H1 (cell line): ENCODE results near the gene PKN1. TPM values are rescaled to one million over a fixed set of nuclear protein-coding genes. Genes with fewer than 3 reads are reported as not detected.

Source experiments
- CTCF ChIA-PET: fragments of 300-600 bp; sonication (Branson Sonifier 250); formaldehyde crosslinking; loops from one replicate; lab custom pipeline; 2021; ENCODE audit not compliant: partially characterized antibody; lab: Charles Lee
- POLR2A ChIA-PET: fragments of 300-600 bp; sonication (Branson Sonifier 250); formaldehyde crosslinking; loops from one replicate; lab custom pipeline; 2021; ENCODE audit warnings: inconsistent platforms; ENCODE audit not compliant: partially characterized antibody; lab: Charles Lee
- DNase-seq, 2 experiments: peaks; one replicate each; pipeline versions ENCODE4 v3.0.0 to v3.0.0-alpha.2; 2010 to 2022; ENCODE audit warnings: low spot score in 2 of 2, low read depth in 1 of 2, mixed read lengths in 1 of 2
- FAIRE-seq: peaks from 2 replicates; lab custom pipeline; 2011; peaks lifted over from hg19 to GRCh38; lab: Jason Lieb, UNC
- H2AFZ ChIP-seq: 2 replicates; pipeline ENCODE4 v1.8.1; 2012; ENCODE audit warnings: low read length, inconsistent platforms
- H2AK5ac ChIP-seq: 2 replicates; pipeline ENCODE4 v1.6.1; 2013; ENCODE audit warnings: low read depth, low read length
- H2BK120ac ChIP-seq: replicated peaks from 2 replicates; pipeline ENCODE3; 2013; ENCODE audit warnings: low read depth, low read length, inconsistent platforms
- H2BK12ac ChIP-seq: 2 replicates; pipeline ENCODE4 v1.6.1; 2013; ENCODE audit warnings: low read depth, low read length
- H2BK15ac ChIP-seq: 2 replicates; pipeline ENCODE4 v1.6.1; 2013; ENCODE audit warnings: low read length
- H2BK20ac ChIP-seq: 2 replicates; pipeline ENCODE4 v1.6.1; 2013; ENCODE audit warnings: low read length
- H2BK5ac ChIP-seq: 2 replicates; pipeline ENCODE4 v1.6.1; 2013; ENCODE audit warnings: low read depth, low read length
- H3K14ac ChIP-seq: 2 replicates; pipeline ENCODE4 v1.6.1; 2013; ENCODE audit warnings: inconsistent platforms; ENCODE audit not compliant: insufficient read length
- H3K18ac ChIP-seq: 2 replicates; pipeline ENCODE4 v1.6.1; 2013; ENCODE audit warnings: low read length; ENCODE audit errors: extremely low read depth
- H3K23ac ChIP-seq: 2 replicates; pipeline ENCODE4 v1.6.1; 2013; ENCODE audit warnings: inconsistent platforms; ENCODE audit not compliant: insufficient read length
- H3K23me2 ChIP-seq: 2 replicates; pipeline ENCODE4 v1.6.1; 2013; ENCODE audit warnings: low read depth, low read length
- H3K27ac ChIP-seq: 2 replicates; pipeline ENCODE4 v1.6.1; 2011; ENCODE audit warnings: low read depth, low read length, inconsistent platforms
- H3K27me3 ChIP-seq, 4 experiments: replicated peaks in 1 of 4; 1 replicate in 1 of 4; 2 replicates in 3 of 4; pipeline versions ENCODE4 v1.6.1 to v1.8.1; 2011 to 2013; ENCODE audit warnings: low read length in 3 of 4, mild to moderate bottlenecking in 3 of 4, inconsistent platforms in 2 of 4, mixed read lengths in 2 of 4, moderate library complexity in 1 of 4; ENCODE audit not compliant: control insufficient read depth in 3 of 4, insufficient read depth in 3 of 4; ENCODE audit errors: extremely low read depth in 1 of 4
- H3K36me3 ChIP-seq, 4 experiments: 2 replicates each; pipeline versions ENCODE4 v1.6.1 to v1.8.1; 2011 to 2013; ENCODE audit warnings: mild to moderate bottlenecking in 4 of 4, low read length in 3 of 4, moderate library complexity in 2 of 4, control low read depth in 1 of 4, inconsistent platforms in 1 of 4; ENCODE audit not compliant: insufficient read depth in 4 of 4, control insufficient read depth in 2 of 4
- H3K4ac ChIP-seq: replicated peaks from 2 replicates; pipeline ENCODE3; 2013; ENCODE audit warnings: low read length, low read depth, mixed read lengths, inconsistent platforms; ENCODE audit not compliant: insufficient read length
- H3K4me1 ChIP-seq, 4 experiments: replicated peaks in 1 of 4; 1 replicate in 1 of 4; 2 replicates in 3 of 4; pipeline versions ENCODE4 v1.6.1 to v1.8.1; 2011 to 2013; ENCODE audit warnings: low read length in 3 of 4, inconsistent platforms in 2 of 4, mixed read lengths in 1 of 4; ENCODE audit not compliant: insufficient read depth in 4 of 4, control insufficient read depth in 3 of 4
- H3K4me2 ChIP-seq, 2 experiments: 2 replicates each; pipeline versions ENCODE4 v1.6.1 to v1.8.1; 2011 to 2013; ENCODE audit warnings: low read depth in 2 of 2, low read length in 2 of 2, control low read depth in 1 of 2, inconsistent platforms in 1 of 2, mild to moderate bottlenecking in 1 of 2; ENCODE audit not compliant: insufficient read depth in 1 of 2
- H3K4me3 ChIP-seq, 4 experiments: fragments of 200-600, 300-600 bp in 1 of 4; sonication (generic), shearing (Covaris generic), sonication (Bioruptor Twin) in 1 of 4; 2 replicates each; pipeline versions ENCODE4 v1.5.1 to v1.8.1; 2011 to 2016; ENCODE audit warnings: low read length in 4 of 4, low read depth in 3 of 4, control low read depth in 2 of 4, inconsistent platforms in 2 of 4, mild to moderate bottlenecking in 2 of 4, mixed read lengths in 1 of 4, moderate library complexity in 1 of 4; ENCODE audit not compliant: insufficient read depth in 2 of 4; ENCODE audit errors: extremely low read depth in 1 of 4
- H3K56ac ChIP-seq: replicated peaks from 2 replicates; pipeline ENCODE3; 2013; ENCODE audit warnings: low read depth, mild to moderate bottlenecking, mixed read lengths, low read length, inconsistent platforms; ENCODE audit not compliant: insufficient read length
- H3K79me1 ChIP-seq: 2 replicates; pipeline ENCODE4 v1.6.1; 2013; ENCODE audit warnings: low read depth, low read length, control low read depth
- H3K79me2 ChIP-seq, 2 experiments: 2 replicates each; pipeline versions ENCODE4 v1.6.1 to v1.8.1; 2012 to 2013; ENCODE audit warnings: low read length in 2 of 2, mild to moderate bottlenecking in 2 of 2, inconsistent platforms in 1 of 2; ENCODE audit not compliant: insufficient read depth in 2 of 2, control insufficient read depth in 1 of 2
- H3K9ac ChIP-seq, 4 experiments: replicated peaks in 1 of 4; 1 replicate in 1 of 4; 2 replicates in 3 of 4; pipeline versions ENCODE4 v1.6.1 to v1.8.1; 2011 to 2013; ENCODE audit warnings: low read depth in 3 of 4, low read length in 3 of 4, control low read depth in 2 of 4, mild to moderate bottlenecking in 2 of 4, moderate library complexity in 2 of 4, inconsistent platforms in 1 of 4; ENCODE audit errors: extremely low read depth in 1 of 4
- H3K9me3 ChIP-seq, 2 experiments: 2 replicates each; pipeline versions ENCODE4 v1.6.1 to v1.8.1; 2012 to 2013; ENCODE audit warnings: mild to moderate bottlenecking in 2 of 2, moderate library complexity in 2 of 2, control low read depth in 1 of 2, inconsistent platforms in 1 of 2, low read depth in 1 of 2, low read length in 1 of 2, mixed read lengths in 1 of 2; ENCODE audit not compliant: insufficient read depth in 2 of 2
- H4K20me1 ChIP-seq, 2 experiments: replicated peaks in 1 of 2; 2 replicates each; pipeline versions ENCODE3 to v1.8.1; 2011 to 2013; ENCODE audit warnings: inconsistent platforms in 2 of 2, low read length in 2 of 2, mild to moderate bottlenecking in 1 of 2; ENCODE audit not compliant: insufficient read depth in 2 of 2, control insufficient read depth in 1 of 2
- H4K5ac ChIP-seq: 2 replicates; pipeline ENCODE4 v1.6.1; 2013; ENCODE audit warnings: low read length, low read depth, mixed read lengths, inconsistent platforms; ENCODE audit not compliant: insufficient read length
- H4K8ac ChIP-seq: 2 replicates; pipeline ENCODE4 v1.8.0; 2013; ENCODE audit warnings: mild to moderate bottlenecking, moderate library complexity, low read length, inconsistent platforms; ENCODE audit not compliant: insufficient read depth; ENCODE audit errors: extremely low read depth
- H4K91ac ChIP-seq: replicated peaks from 2 replicates; pipeline ENCODE3; 2013; ENCODE audit warnings: low read length, mixed read lengths, inconsistent platforms; ENCODE audit not compliant: insufficient read length
- FOSL1 ChIP-seq: IDR thresholded peaks from 2 replicates; pipeline ENCODE4 v1.6.1; 2011; ENCODE audit warnings: mild to moderate bottlenecking, low read depth, low read length, moderate library complexity; ENCODE audit not compliant: insufficient read depth
- HDAC6 ChIP-seq: IDR thresholded peaks from one replicate; pipeline ENCODE4 v1.7.1; 2012; ENCODE audit warnings: low read depth, mild to moderate bottlenecking, inconsistent platforms, low read length, moderate library complexity
- JUN ChIP-seq: IDR thresholded peaks from 2 replicates; pipeline ENCODE4 v1.6.1; 2011; ENCODE audit warnings: low read depth, mild to moderate bottlenecking, improper control_type of control experiment, low read length
- JUND ChIP-seq: IDR thresholded peaks from 2 replicates; pipeline ENCODE4 v1.6.1; 2011; ENCODE audit warnings: mild to moderate bottlenecking, improper control_type of control experiment, low read length
- KDM1A ChIP-seq: fragments of 200-600, 300-600 bp; sonication (generic); IDR thresholded peaks from 2 replicates; pipeline ENCODE4 v1.7.1; 2016; ENCODE audit warnings: mild to moderate bottlenecking, low read length, borderline replicate concordance
- POU5F1 ChIP-seq: IDR thresholded peaks from 2 replicates; pipeline ENCODE4 v1.6.1; 2011; ENCODE audit warnings: low read depth, mild to moderate bottlenecking, low read length, moderate library complexity
- RNF2 ChIP-seq: fragments of 200-900, 300-1000 bp; sonication (generic); IDR thresholded peaks from 2 replicates; pipeline ENCODE4 v1.7.1; 2016; ENCODE audit warnings: borderline replicate concordance, low read depth, mild to moderate bottlenecking, antibody characterized with exemption, low read length; ENCODE audit not compliant: poor library complexity, severe bottlenecking; ENCODE audit errors: missing control alignments
- SP1 ChIP-seq: IDR thresholded peaks from 2 replicates; pipeline ENCODE4 v1.6.1; 2011; ENCODE audit warnings: low read depth, low read length
- TCF12 ChIP-seq: IDR thresholded peaks from 2 replicates; pipeline ENCODE4 v1.6.1; 2011; ENCODE audit warnings: low read depth, mild to moderate bottlenecking, low read length
- WGBS, 2 experiments: shearing (Covaris generic) in 1 of 2; methylation state at CpG; one replicate each; pipeline versions ENCODE4 v1.1.6 to v1.1.7; 2013 to 2015; ENCODE audit warnings: low lambda C conversion rate in 2 of 2, mixed read lengths in 2 of 2, inconsistent platforms in 1 of 2, low coverage in 1 of 2, missing lambda C conversion rate in 1 of 2; ENCODE audit not compliant: insufficient replicate concordance in 2 of 2, insufficient coverage in 1 of 2, insufficient read length in 1 of 2; ENCODE audit errors: extremely low coverage in 1 of 2, missing lambda C conversion rate in 1 of 2; 5-methylcytosine and 5-hydroxymethylcytosine counted together
- polyA plus RNA-seq, 7 experiments: library from polyadenylated mRNA; depleted of rRNA in 3 of 7; stranded (reverse) in 5 of 7; unstranded in 2 of 7; fragments of >200 nt in 5 of 7; fragments of 200-250 nt in 2 of 7; gene quantifications; 1 replicate in 5 of 7; 2 replicates in 1 of 7; 4 replicates in 1 of 7; pipeline versions ENCODE4 v1.2.1 to v1.2.3, GENCODE V29; 2011 to 2013; ENCODE audit warnings: missing spikeins in 2 of 7, mixed read lengths in 2 of 7
- total RNA-seq: library from RNA; stranded (reverse); fragmentation: NEBNext Ultra II Directional; extraction: Animal tissue kit (Norgen Biotek cat#: 25700); gene quantifications from 2 replicates; pipeline ENCODE4 v1.2.1, GENCODE V29; 2021
- TF ChIP-seq, protein P1 (sequence below): IDR thresholded peaks from 2 replicates; pipeline ENCODE4 v1.6.1; 2012; ENCODE audit warnings: low read length, inconsistent platforms

The PKN1 gene
- total and polyA plus RNA-seq, 2 of the 8 experiments (the other 6 are each of a cell fraction or from before 2014, with no cell fraction given): 65.2 to 162 TPM

DNA sequence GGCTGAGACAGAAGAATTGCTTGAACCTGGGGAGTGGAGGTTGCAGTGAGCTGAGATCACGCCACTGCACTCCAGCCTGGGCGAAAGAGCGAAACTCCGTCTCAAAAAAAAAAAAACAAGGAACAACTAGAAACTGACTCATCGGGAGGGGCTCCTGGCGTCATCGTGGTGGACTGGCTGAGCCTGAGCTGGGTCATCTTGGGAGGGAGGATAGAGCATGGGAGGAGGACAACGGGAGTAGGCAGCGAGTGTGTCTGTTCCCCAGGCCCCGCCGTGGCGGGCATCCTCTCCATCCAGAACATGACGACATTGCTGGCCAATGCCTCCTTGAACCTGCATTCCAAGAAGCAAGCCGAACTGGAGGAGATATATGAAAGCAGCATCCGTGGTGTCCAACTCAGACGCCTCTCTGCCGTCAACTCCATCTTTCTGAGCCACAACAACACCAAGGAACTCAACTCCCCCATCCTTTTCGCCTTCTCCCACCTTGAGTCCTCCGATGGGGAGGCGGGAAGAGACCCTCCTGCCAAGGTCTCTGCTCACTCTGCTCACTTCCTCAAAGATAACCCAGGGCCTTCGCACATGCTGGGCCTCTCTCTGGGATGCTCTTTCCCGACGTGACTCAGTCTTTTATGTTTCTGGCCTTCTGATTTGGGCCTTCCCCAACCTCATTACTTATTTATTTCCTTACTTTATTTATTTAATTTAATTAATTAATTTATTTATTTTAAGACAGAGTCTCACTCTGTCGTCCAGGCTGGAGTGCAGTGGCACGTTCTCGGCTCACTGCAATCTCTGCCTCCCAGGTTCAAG, 30.6 kb upstream of the PKN1 start:
- Histone ChIP-seq H3K27ac (no peak overlapping the region), H4K91ac (no peak overlapping the region)
- DNase-seq: no peak
- no peak for TF ChIP-seq JUND
- TF ChIP-seq HDAC6: no peak
- TF ChIP-seq FOSL1: no peak
- TF ChIP-seq SP1: no peak
- no peak for TF ChIP-seq POU5F1
- TF ChIP-seq JUN: no peak
- no peak for TF ChIP-seq KDM1A
- TF ChIP-seq RNF2: no peak
- TF ChIP-seq TCF12: no peak
- TF ChIP-seq, protein P1, sequence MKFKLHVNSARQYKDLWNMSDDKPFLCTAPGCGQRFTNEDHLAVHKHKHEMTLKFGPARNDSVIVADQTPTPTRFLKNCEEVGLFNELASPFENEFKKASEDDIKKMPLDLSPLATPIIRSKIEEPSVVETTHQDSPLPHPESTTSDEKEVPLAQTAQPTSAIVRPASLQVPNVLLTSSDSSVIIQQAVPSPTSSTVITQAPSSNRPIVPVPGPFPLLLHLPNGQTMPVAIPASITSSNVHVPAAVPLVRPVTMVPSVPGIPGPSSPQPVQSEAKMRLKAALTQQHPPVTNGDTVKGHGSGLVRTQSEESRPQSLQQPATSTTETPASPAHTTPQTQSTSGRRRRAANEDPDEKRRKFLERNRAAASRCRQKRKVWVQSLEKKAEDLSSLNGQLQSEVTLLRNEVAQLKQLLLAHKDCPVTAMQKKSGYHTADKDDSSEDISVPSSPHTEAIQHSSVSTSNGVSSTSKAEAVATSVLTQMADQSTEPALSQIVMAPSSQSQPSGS: no peak

More for the DNA sequence above, 30.6 kb upstream of the PKN1 start:
- H3K56ac ChIP-seq: no peak overlapping the region
- no peak overlapping the region for H2AFZ ChIP-seq
- no peak overlapping the region for H2BK12ac ChIP-seq
- H3K23ac ChIP-seq: no peak overlapping the region
- H2AK5ac ChIP-seq: no peak overlapping the region
- H2BK120ac ChIP-seq: no peak overlapping the region
- no peak overlapping the region; the same call in 1 of the 2 replicates for H4K8ac ChIP-seq
- ChIA-PET CTCF (interaction anchor here (0.6 to 1.5 kb wide), 3 partner anchors 54 to 266 kb away, joined by 3 to 6 read pairs (median 3); partner anchors contain the start of gene ASF1B), POLR2A (interaction anchor here (0.8 kb wide), 1 partner anchor 39 kb away, joined by 3 read pairs; no protein-coding TSS in a partner anchor)
- no peak overlapping the region for H2BK5ac ChIP-seq
- no peaks in the 10 kb centered on the region for H3K79me2 ChIP-seq
- H3K36me3 ChIP-seq: peaks cover 0 to 4% (median under 1%) of the 10 kb centered on the region in 4 experiments; a peak in 4 of 8 replicates
- FAIRE-seq: no peak
- peaks cover 4% of the 10 kb centered on the region; the same call in 1 of the 2 replicates for H3K23me2 ChIP-seq
- no peak overlapping the region for H3K4ac ChIP-seq
- H3K9ac ChIP-seq: no peak overlapping the region
- no peak overlapping the region for H2BK20ac ChIP-seq
- H2BK15ac ChIP-seq: no peak overlapping the region
- WGBS, 2 experiments: 92% methylated on average over 24 of the region's 26 CpGs; no CpG with 5 or more reads in 1 of the 2 experiments
- H3K4me3 ChIP-seq: no peak overlapping the region
- H3K14ac ChIP-seq: no peak overlapping the region
- H3K27me3 ChIP-seq: no peaks in the 10 kb centered on the region
- no peak overlapping the region for H3K4me2 ChIP-seq
- peaks cover 0 to 13% (median 5%) of the 10 kb centered on the region in 4 experiments; a peak in 5 of 7 replicates for H3K4me1 ChIP-seq
- H3K18ac ChIP-seq: no peak overlapping the region
- H3K9me3 ChIP-seq: no peaks in the 10 kb centered on the region
- peaks cover 0 to 3% of the 10 kb centered on the region in 2 experiments for H4K20me1 ChIP-seq
- no peak overlapping the region for H4K5ac ChIP-seq
- no peaks in the 10 kb centered on the region for H3K79me1 ChIP-seq
